SKM-1 (cell line): ENCODE measurements around the gene TMEFF1.
"Not testable (repeated sequence)": the region's sequence is repeated elsewhere in the genome, so short reads cannot be mapped to it uniquely, and the experiment has no call there.

Experiments used
- DNase-seq: peaks from one replicate; lab custom pipeline; 2025; ENCODE audit not compliant: unreplicated experiment; lab: John Stamatoyannopoulos, UW

TMEFF1 gene

DNA sequence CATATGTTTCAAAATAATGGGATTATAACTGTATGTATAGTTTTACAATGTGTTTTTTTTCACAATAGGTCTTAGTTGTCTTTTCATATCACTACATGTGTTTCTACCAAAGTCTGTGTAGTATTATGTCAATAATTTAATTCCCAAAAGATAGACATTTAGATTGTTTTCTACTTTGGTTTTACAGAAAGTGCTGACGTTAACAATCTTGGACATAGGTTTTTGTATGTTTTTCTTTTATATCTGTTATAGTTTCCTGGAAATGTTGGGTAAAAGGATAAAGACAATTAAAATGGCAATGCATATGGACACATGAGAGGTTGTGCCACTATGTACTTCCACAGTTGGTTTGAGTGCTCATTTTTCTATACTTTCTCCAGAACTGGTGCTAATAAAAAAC is 15.2 kb downstream of the TMEFF1 start:
- DNase-seq, result no peak

DNA sequence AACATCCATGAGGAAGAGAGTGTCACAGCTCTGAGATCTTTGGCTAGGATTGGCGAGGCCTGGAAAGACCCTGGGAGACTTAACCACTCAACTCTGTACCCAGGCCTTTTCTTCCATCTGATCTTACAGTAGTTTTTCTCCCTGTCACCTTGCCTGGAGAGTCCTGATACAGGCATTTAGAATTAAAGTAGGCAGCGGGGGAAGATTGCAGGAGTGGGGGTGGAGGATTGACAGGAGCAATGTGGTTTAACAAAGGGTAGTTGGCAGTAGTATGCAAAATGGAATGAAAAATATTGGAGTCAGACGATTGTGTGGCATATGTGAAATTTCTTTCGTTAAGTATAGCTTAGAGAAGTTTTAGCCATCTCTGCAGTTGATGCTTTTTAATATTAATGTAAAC is 16.9 kb downstream of the TMEFF1 start:
- no peak for DNase-seq

DNA sequence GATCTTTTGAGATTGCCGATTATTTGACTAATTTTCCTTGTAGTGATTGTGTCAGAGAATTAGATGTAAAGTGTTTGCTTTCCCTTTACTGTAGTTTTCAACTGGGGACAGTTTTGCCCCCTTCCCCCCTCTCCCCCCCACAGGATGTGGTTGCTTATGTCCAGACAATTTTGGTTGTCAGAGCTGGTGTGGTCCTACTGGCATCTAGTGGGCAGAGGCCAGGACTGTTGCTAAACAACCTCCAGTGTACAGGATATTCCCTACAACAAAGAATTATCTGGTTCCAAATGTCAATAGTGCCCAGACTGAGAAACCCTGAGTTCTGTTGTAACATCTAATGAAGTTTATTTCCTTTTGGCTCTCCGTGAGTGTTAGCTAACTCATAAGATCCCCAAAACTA is 20.0 kb downstream of the TMEFF1 start:
- DNase-seq, result no peak

DNA sequence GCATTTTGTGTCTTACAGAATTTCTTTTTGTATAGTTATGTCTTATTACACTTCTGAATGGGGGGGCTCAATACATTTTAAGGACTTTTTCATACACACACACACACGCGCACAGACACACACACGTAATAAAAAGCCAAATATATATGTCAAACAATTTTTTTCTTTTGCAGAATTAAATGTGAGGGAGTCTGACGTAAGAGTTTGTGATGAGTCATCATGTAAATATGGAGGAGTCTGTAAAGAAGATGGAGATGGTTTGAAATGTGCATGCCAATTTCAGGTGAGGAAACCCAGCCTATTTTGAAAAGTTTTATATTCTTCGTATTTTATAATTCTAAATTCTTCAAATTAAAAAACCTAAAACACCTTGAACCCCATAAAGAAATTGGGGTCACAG is 25.6 kb downstream of the TMEFF1 start:
- no peak for DNase-seq

DNA sequence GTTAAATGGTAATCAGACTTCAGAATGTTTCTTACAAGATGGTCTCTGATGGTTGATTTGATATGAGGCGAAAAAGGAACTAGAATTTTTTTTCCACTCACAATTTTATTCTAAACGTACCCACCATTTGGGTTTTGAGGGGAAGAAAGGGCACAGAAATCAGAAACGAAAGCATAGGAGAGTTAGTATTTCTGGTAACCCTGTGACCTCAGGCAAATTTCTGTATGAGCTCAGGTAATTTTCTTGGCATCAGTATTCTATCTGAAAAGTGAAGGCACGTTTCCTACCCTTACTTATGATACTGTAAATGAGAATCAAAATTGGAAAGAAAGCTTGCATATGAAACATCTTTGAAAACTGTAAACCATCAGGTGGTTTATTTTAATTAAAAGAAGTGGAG is 26.5 kb downstream of the TMEFF1 start:
- DNase-seq, result no peak

DNA sequence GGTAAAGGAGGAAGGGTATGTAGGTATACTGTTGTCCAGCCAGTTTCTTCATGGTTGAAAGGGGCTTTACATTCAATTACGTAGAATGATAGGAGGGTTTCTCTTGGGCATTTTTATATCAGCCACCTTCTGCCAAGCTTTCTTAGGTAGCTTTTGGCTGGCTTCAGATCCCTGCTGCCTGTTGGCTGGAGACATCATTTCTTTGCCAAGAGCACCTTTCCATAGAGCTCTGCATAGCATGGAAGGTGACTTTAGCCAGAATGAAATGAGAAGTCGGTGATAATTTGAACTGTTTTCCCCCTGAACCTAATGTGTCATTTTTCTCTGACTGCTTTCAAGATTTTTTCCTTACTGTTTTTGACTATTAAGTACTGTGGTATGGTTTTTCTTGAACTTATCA is 26.9 kb downstream of the TMEFF1 start:
- no peak for DNase-seq

DNA sequence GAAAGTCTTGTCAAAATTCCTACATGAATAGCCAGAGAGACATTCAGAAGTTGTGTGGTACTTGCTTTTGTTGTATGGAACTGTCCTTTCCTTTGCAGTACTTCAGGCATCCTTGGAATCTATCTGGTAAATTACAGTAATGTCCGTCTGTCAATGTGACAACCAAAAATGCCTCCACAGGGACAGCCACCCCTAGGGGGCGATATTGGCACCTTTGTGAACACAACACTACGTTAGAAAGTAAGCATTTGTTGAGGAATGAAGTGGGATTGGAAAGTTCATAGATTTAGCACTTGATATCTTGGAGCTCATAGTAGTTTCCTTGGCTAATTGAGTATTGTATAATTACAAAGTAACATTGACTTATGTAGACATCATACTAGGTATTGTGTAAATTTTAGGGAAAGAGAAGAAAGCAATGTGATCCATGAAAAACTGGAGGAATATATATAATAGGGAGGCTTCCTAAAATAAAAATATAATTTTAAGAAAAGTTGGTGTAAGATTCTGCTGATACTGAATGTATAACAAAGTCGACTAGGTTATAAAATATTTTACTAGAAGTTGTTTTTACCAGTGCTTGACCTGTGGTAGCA is 32.7 kb downstream of the TMEFF1 start:
- DNase-seq, result no peak

DNA sequence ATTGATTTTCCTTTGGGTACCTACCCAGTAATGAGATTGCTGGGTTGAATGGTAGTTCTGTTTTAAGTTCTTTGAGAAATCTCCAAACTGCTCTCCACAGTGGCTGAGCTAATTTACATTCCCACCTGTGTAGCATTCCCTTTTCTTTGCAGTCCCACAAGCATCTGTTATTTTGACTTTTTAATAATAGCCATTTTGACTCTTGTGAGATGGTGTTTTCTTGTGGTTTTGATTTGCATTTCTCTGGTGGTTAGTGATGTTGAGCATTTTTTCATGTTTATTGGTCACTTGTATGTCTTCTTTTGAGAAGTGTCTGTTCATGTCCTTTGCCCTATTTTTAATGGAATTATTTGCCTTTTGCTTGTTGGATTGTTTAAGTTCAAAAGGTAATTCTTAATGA is 34.4 kb downstream of the TMEFF1 start:
- DNase-seq, result not testable (repeated sequence)

DNA sequence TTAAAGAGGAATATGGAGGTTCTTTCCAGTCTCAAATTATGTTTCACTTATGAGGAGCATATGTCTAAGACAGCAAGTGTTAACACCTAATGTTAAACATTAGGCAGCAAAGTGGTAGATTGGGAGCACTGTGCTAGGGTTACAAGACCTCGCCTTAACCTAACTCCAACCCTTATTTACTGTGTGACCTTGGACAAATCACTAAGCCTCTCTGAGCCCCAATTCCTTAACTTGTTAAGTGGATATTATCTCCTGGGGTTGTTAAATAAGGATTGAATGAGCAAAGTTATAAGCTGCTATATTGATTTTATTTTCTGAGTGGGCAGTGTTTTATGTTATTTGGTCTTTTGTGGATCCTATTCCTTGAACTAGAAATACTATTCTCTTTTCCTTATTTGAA is 38.3 kb downstream of the TMEFF1 start:
- DNase-seq, result no peak

DNA sequence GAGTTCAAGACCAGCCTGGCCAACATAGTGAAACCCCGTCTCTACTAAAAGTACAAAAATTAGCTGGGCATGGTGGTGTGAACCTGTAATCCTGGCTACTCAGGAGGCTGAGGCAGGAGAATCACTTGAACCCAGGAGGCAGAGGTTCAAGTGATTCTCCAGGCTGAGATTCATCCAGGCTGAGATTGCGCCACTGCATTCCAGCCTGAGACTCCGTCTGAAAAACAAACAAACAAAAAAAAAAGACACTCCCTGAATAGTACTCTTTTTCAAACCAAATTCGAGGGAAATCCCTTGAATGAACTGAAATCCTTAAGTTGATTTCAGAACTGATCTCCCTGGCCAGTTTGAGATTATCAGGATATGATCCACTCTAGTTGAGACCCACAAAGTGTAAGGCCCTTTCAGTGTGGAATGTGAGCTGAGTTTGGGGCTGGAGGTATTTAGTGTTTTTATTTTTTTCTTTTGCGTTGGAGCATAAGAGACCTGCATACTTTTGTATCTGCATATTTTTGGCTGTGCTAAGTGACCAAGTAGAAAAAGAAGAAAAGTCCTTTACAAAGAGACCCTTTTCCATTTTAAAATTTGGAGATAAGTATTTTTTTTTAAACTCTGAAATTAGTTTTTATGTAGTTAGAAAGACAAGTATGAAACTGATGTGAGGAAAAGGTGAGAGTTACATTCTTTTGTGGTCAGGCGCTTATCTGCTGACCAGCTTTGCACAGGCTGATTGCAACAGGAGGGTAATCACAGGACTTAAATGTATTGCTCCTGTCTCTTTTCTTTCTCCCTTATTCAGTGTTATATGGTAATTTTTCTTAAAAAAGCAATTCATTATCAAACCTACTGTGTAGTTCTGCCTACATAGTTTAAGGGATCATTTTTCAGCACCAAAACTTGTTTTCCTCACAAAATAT is 42.9 kb downstream of the TMEFF1 start:
- no peak for DNase-seq

DNA sequence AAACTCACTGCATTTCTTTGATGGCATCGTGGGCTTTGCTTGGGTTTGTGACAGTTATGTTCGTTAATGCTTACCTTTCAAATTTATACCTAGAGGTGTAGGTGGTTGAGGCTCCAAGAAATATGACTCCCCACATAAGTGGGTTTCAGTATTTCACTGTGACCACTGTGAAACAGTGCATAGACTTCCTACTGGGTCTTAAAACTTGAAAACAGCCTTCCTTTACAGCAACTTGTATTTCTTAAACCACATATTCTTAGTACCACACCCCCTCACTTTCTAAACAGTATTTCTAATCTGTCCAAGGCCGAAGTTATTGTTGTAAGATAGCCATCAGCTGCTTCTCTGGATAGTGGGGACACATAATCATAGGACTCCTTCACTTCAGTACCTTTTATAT is 48.3 kb downstream of the TMEFF1 start:
- no peak for DNase-seq

DNA sequence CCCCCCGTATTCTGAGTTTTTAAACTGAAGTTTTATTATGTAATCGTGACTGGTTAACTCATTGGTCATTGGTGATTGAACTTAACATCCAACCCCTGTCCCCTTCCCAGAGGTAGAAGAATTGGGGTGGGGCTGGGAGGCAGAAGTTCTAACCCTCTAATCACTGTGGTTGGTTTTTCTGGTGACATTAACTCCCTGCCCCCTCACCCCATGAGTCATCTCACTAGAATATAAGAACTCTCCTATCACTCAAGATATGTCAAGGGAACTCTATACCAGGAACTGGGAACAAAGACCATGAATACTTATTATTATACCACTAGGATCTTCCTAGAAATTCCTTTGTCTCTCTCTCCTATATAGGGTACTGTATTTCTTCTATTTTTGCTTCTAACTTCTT is 52.6 kb downstream of the TMEFF1 start:
- no peak for DNase-seq

DNA sequence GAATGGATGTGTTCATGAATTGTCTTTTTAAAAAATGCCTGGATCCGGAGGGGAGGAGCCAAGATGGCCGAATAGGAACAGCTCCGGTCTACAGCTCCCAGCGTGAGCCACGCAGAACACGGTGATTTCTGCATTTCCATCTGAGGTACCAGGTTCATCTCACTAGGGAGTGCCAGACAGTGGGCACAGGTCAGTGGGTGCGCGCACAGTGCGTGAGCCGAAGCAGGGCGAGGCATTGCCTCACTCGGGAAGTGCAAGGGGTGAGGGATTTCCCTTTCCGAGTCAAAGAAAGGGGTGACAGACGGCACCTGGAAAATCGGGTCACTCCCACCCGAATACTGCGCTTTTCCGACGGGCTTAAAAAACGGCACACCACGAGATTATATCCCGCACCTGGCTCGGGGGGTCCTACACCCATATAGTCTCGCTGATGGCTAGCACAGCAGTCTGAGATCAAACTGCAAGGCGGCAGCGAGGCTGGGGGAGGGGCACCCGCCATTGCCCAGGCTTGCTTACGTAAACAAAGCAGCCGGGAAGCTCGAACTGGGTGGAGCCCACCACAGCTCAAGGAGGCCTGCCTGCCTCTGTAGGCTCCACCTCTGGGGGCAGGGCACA is 54.3 kb downstream of the TMEFF1 start:
- not testable (repeated sequence) for DNase-seq

DNA sequence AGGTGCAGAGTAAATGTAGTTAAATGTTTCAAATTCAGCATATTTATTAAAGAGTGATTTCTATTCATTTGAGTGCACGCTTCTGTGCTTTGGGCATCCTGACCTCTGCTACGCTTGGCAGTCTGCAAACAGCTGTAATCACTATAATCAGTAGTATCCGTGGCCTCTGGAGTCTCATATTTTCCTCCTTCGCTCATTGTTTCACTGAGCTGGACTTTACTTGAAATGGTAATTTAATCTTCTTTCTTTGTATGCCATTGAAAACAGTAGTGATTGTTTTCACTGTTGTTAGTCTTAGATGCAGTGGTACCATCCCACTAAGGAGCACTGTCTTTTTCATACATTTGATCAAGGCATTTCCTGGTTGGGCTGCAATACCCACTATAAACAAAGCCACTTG is 61.5 kb downstream of the TMEFF1 start:
- no peak for DNase-seq

DNA sequence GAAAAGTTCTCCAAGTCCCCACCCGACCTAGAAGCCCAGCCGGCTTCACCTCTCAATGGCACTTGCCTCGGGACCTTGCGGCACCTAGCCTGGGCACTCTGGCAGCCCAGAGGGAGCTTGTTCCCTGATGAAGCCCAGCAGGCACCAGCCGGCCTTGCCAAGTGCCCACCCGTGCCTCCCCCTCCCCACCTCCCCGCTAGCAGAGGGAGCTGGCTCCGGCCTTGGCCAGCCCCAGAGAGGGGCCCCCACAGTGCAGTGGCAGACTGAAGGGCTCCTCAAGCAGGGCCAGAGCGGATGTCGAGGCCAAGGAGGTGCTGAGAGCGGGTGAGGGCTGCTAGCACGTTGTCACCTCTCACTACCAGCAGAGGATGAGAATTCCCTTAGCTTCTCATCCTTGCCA is 67.4 kb downstream of the TMEFF1 start:
- DNase-seq, result no peak

DNA sequence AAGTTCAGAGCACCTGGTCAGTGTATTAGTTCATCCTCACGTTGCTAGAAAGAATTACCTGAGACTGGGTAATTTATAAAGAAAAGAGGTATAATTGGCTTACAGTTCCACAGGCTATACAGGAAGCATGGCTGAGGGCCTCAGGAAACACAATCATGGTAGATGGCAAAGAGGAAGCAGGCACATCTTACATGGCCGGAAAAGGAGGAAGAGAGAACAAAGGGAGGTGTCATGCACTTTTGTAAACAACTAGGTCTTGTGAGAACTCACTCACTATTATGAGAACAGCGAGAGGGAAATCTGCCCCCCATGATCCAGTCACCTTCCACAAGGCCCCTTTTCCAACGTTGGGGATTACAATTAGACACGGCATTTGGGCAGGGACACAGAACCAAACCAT is 76.1 kb downstream of the TMEFF1 start:
- no peak for DNase-seq

DNA sequence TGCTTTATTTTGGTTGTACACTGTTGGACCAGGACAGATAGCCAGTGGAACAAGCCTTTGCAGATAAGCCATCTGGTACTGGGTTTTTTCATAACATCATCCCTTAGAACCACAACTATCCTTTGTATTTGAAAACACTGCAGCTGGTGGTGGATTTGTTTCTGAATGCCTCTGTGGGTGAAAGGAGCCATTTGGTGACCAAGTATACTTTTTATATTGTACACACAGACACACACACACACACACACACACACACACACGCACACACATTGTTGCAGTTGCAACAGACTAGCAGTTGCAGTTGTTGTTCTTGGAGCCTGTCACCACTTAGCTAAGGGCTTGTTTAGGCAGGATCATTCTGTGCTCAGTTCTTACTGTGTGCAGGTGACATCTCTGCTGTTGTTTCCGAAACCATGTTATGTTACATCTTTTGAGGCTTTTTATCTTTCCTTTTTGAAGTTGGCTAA is 82.0 kb downstream of the TMEFF1 start:
- no peak for DNase-seq

DNA sequence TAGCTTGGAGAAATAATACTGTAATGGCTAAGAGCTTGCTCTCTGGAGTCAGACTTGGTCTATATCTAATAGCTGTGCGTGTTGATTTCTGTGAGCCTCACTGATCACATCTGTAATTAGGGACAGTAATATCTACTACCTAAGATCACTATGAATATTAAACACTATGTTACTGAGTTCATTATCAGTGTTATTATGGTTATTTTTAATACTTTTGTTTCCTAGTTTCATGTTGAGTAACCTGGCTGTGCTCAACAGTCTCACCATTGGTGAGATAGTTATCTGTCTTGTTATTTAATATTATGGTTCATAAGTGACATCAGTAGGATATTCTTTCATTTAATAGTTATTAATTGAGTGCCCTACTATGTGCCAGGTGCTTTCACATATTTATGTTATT is 82.5 kb downstream of the TMEFF1 start:
- DNase-seq, result no peak

DNA sequence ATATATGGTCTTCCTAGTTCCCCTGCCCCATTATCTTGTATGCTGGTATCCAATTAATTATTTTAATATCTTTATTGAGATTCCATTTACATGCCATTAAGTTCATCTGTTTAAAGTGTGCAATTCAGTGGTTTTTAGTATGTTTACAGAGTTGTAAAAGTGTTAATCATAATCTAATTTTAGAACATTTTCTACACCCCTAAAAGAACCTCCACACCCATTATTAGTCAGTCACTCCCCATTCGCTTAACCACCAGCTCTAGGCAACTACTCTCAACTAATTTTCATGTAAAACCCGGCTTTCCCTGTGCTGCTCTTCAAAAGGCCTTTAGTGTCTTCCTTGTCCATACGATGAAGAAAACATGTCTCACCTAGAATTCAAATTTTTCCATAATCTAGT is 84.1 kb downstream of the TMEFF1 start:
- DNase-seq, result no peak

DNA sequence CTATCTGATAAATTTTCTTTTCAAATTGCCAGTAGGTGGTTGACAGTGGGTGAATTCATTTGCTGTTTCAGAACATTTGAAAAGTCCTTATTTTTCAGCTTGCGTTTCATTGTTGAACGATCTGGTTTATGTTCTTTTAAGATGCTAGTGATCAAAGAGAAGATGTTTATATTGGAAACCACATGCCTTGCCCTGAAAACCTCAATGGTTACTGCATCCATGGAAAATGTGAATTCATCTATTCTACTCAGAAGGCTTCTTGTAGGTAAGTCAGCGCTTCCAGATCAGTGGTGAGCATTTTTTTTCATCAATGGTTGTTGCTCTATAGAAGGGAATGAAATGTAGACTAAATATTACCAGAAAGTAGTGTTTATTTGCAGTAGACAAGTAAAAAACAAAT is 88.3 kb downstream of the TMEFF1 start:
- no peak for DNase-seq

DNA sequence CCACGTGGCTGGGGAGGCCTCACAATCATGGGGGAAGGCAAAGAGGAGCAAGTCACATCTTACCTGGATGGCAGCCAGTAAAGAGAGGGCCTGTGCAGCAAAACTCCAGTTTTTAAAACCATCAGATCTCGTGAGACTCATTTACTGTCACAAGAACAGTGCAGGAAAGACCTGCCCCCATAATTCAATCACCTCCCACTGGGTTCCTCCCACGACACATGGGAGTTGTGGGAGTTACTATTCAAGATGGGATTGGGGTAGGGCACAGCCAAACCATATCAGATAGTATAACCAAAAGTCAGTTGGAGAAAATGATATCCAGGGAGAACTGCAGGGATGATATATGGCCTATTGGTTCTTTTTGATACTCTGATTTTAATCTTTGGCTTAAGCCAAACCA is 94.9 kb downstream of the TMEFF1 start:
- DNase-seq, result no peak

DNA sequence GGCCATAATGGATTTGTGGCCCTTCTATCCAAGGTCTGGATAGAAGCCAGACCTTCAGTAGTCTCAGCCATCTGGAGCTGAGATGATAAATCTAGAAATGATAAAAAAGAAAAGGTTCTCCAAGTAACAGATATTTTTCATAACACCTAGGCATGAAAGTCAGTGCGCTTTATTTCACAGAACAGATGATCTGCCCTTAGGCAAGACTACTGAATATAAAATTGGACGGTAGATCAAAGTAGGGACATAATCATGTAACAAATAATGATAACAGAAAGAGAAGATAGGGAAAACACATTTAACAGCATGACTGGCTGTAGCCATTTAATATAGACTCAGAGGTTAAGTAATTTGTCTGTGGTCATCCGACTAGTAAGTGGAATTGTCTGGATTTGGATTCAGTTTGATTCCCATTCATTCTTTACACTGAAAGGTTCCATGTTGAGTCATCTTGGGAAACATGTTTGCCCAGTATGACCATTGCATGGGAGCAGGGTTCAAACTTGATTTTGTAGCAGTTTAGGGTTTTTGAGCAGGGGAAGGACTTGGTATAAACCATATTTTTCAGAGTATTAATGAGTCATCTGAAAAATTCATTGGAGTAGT is 100.8 kb downstream of the TMEFF1 start:
- no peak for DNase-seq
